Thyroid gland (tissue), 4 donors: ENCODE results near the gene GRIA4. TPM values are rescaled to one million over a fixed set of nuclear protein-coding genes. Genes with fewer than 3 reads are reported as not detected.

Source experiments
- DNase-seq, 2 donors: peaks; one replicate each; pipeline ENCODE4 v3.0.0-alpha.2; 2019
- H3K27ac ChIP-seq, 3 donors: fragments of 200-600 bp; sonication (generic); 1 replicate in 2 of 3; 2 replicates in 1 of 3; pipeline ENCODE4 v1.5.1; 2016 to 2019; ENCODE audit warnings: mild to moderate bottlenecking in 1 of 3, moderate library complexity in 1 of 3
- H3K27me3 ChIP-seq: fragments of 200-600 bp; sonication (generic); one replicate; pipeline ENCODE4 v1.5.1; 2019
- H3K36me3 ChIP-seq, 2 donors: fragments of 200-600 bp; sonication (generic); one replicate each; pipeline ENCODE4 v1.5.1; 2016 to 2019
- H3K4me1 ChIP-seq, 2 donors: fragments of 200-600 bp; sonication (generic); one replicate each; pipeline ENCODE4 v1.5.1; 2017 to 2019
- H3K4me3 ChIP-seq, 3 donors: fragments of 200-600 bp; sonication (generic); replicated peaks in 1 of 3; 1 replicate in 2 of 3; 2 replicates in 1 of 3; pipeline ENCODE4 v1.5.1; 2016; ENCODE audit warnings: mild to moderate bottlenecking in 1 of 3
- H3K9me3 ChIP-seq: fragments of 200-600 bp; sonication (generic); one replicate; pipeline ENCODE4 v1.5.1; 2017
- CTCF ChIP-seq, 6 experiments: fragments of 200-600 bp in 3 of 6; fragments of 450-650 bp in 3 of 6; sonication (generic) in 3 of 6; IDR thresholded peaks; one replicate each; pipeline ENCODE4 v1.5.1; 2016 to 2019; ENCODE audit warnings: antibody characterized with exemption in 6 of 6, mild to moderate bottlenecking in 2 of 6, inconsistent platforms in 1 of 6, moderate library complexity in 1 of 6
- POLR2A ChIP-seq, 2 donors: fragments of 450-650 bp; IDR thresholded peaks; one replicate each; pipeline ENCODE4 v1.6.1; 2017; ENCODE audit warnings: antibody characterized with exemption in 2 of 2, mild to moderate bottlenecking in 2 of 2, moderate library complexity in 1 of 2
- WGBS, 2 donors: methylation state at CpG; one replicate each; pipeline ENCODE4 v1.1.5; 2017; 5-methylcytosine and 5-hydroxymethylcytosine counted together
- intact Hi-C: fragments of 100-400 bp; cut with DNase I; formaldehyde crosslinking; loops from one replicate; pipeline ENCODE4 v1.15.1; 2023
- total RNA-seq, 4 donors: library from RNA; depleted of rRNA; stranded (reverse); fragments of >200 nt; gene quantifications; one replicate each; pipeline ENCODE4 v1.2.3, GENCODE V29; 2016

The GRIA4 gene
- total RNA-seq, 4 donors from 2014 or later, result 0.11 TPM; not detected in 3

GRCh38 chr11:105635466-105635865 is 25.6 kb downstream of the GRIA4 start:
- Histone ChIP-seq H3K27me3 (no peaks in the 10 kb centered on the region), H3K4me3 (no peak overlapping the region), H3K4me1 (no peaks in the 10 kb centered on the region), H3K27ac (no peak overlapping the region), H3K9me3 (no peaks in the 10 kb centered on the region), H3K36me3 (no peaks in the 10 kb centered on the region)
- no peak for DNase-seq
- 76 to 79% methylated on average over 4 of the region's 4 CpGs for WGBS, 2 donors
- no peak for TF ChIP-seq POLR2A (IDR thresholded peaks at IDR 0.05)
- no peak for TF ChIP-seq CTCF (IDR thresholded peaks at IDR 0.05)
- intact Hi-C loops, result no loop called here

GRCh38 chr11:105636496-105636895 is 26.6 kb downstream of the GRIA4 start:
- no peak overlapping the region for H3K27ac ChIP-seq
- H3K36me3 ChIP-seq, result no peaks in the 10 kb centered on the region
- intact Hi-C loops, result no loop called here
- no peaks in the 10 kb centered on the region for H3K27me3 ChIP-seq
- TF ChIP-seq POLR2A (IDR thresholded peaks at IDR 0.05), result no peak
- TF ChIP-seq CTCF (IDR thresholded peaks at IDR 0.05), result no peak
- H3K4me1 ChIP-seq, result no peaks in the 10 kb centered on the region
- H3K9me3 ChIP-seq, result no peaks in the 10 kb centered on the region
- DNase-seq, result no peak
- H3K4me3 ChIP-seq, result no peak overlapping the region
- WGBS, 2 donors, result 32 to 36% methylated on average over 2 of the region's 2 CpGs

- Histone ChIP-seq H3K4me1 (no peaks in the 10 kb centered on the region), H3K9me3 (no peaks in the 10 kb centered on the region), H3K27me3 (no peaks in the 10 kb centered on the region), H3K36me3 (no peaks in the 10 kb centered on the region), H3K4me3 (no peak overlapping the region), H3K27ac (no peak overlapping the region)
- no peak for TF ChIP-seq POLR2A (IDR thresholded peaks at IDR 0.05)
- no peak for TF ChIP-seq CTCF (IDR thresholded peaks at IDR 0.05)
- intact Hi-C loops, result no loop called here
- 93 to 99% methylated on average over 1 of the region's 1 CpG for WGBS, 2 donors
- no peak for DNase-seq
Observed at GRCh38 chr11:105639527-105639926, 29.7 kb downstream of the GRIA4 start.

GRCh38 chr11:105641433-105641832 is 31.6 kb downstream of the GRIA4 start:
- no peaks in the 10 kb centered on the region for H3K36me3 ChIP-seq
- H3K9me3 ChIP-seq, result no peaks in the 10 kb centered on the region
- H3K27ac ChIP-seq, result no peak overlapping the region
- DNase-seq, result no peak
- H3K4me1 ChIP-seq, result no peaks in the 10 kb centered on the region
- H3K4me3 ChIP-seq, result no peak overlapping the region
- no peak for TF ChIP-seq POLR2A (IDR thresholded peaks at IDR 0.05)
- no peak for TF ChIP-seq CTCF (IDR thresholded peaks at IDR 0.05)
- no peaks in the 10 kb centered on the region for H3K27me3 ChIP-seq
- intact Hi-C loops, result no loop called here

GRCh38 chr11:105642870-105643269 is 33.0 kb downstream of the GRIA4 start:
- H3K4me1 ChIP-seq, result no peaks in the 10 kb centered on the region
- no peak for DNase-seq
- no peak overlapping the region for H3K27ac ChIP-seq
- no peak for TF ChIP-seq POLR2A (IDR thresholded peaks at IDR 0.05)
- TF ChIP-seq CTCF (IDR thresholded peaks at IDR 0.05), result no peak
- intact Hi-C loops, result no loop called here
- H3K36me3 ChIP-seq, result no peaks in the 10 kb centered on the region
- no peak overlapping the region for H3K4me3 ChIP-seq
- no peaks in the 10 kb centered on the region for H3K9me3 ChIP-seq
- H3K27me3 ChIP-seq, result no peaks in the 10 kb centered on the region
